Activated CD4-positive, alpha-beta T cell treated with anti-CD3 and anti-CD28 coated beads, Interleukin-2, Interleukin-6, amounts not matched to agents 100 ng/mL and 50 ng/mL, durations not matched to agents 16 hours and 8 hours (primary cell): Measurements from ENCODE around the gene SPG7.

Source experiments
- DNase-seq: peaks from one replicate; pipeline ENCODE4 v3.0.0-alpha.2; 2020

SPG7 gene

GRCh38 chr16:89522287-89522686 lies 14.1 kb downstream of the SPG7 start:
- no peak for DNase-seq

- no peak for DNase-seq
These were observed 15.6 kb downstream of the SPG7 start for GRCh38 chr16:89523680-89524344.

DNA sequence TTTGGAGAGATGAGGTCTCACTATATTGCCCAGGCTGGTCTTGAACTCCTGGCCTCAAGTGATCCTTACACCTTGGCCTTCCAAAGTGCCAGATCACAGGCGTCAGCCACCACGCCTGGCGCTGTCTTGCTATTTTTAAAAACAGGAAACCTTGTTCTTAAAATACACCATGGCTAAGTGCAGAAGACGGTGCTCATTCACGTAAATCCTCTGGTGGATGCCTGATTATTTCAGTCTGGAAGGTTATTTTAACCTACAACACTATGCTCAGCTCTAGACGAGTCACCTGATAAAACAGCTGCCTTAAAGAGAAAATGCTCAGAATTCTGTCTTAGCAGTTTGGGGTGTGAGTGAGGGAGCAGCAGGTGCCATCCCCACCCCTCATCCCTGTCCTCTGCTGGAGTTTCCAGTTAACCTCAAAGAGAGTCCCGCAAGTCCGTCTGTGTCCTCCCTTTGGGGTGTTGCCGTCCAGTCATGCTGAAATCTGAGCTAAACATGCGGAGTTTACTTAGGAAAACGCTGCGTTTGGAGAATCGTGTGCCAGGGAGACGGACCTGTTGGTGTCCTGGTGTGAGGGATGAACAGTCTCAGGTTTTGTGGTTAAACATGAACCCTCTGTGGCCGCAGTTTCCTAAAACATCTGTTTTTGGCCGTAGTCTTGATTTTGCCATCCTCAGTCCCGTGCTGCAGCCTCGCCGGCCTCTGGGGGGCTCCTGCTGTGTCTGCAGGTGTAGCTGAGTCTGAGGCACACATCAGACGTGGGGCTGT lies 17.1 kb downstream of the SPG7 start:
- DNase-seq, result no peak

DNA sequence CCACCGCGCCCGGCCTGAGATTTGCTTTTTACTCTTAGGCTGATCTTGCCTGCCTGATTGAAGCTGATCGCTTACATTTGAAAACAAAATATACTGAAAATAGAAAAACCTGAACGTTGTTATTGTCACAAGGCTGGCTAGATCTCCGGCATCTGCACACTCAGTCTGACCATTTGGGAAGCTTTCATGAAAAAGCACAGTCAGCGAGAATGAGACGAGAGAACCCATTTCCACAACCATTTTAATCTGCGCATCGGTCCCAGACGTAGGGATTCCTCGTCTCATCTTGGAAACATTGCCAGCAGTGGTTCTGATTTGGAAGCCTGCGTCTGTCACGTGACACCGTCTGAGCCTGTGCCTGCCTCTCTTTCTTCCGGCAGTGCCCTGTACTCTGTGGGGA lies 20.9 kb downstream of the SPG7 start:
- DNase-seq, result no peak

DNA sequence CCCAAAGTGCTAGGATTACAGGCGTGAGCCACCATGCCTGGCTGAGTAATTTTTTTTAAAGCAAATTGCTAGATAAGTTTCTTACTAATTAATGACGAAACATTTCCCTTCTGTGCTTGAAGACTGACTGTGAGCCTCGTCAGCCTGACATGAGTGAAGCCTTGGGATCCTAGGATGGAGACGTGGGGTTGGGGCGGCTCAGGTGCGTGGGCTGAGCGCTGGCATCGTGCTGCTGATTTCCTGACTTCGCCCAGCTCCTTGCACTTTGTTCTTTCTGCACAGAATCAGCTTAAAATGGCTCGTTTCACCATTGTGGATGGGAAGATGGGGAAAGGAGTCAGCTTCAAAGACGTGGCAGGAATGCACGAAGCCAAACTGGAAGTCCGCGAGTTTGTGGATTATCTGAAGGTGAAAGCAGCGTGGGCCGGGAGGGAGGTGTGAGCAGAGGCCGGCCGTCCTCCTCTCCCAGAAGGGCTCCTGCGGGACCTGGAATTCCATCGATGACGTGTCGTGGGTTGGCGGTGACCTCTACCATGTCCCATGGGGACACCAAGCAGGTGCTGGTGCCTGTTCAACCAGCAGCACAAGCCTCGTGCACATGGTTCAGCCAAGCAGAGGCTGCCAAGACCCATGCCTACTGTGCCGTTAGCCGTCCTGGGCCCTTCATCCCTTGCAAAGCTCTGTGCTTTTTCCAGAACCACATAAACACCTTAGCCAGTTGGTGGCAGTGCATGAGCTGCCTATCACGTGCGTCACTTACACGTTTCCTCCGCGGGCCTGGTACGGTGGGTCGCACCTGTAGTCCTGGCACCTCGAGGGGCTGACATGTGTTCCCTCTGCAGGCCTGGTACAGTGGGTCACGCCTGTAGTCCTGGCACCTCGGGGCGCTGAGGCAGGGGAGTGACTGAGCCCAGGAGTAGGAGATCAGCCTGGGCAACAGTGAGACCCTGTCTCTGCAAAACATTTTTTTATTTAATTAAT lies 22.5 kb downstream of the SPG7 start:
- DNase-seq, result no peak

GRCh38 chr16:89531821-89532526 lies 23.8 kb downstream of the SPG7 start:
- DNase-seq, result no peak

- peak; percentile 37 for DNase-seq
These were observed 26.1 kb downstream of the SPG7 start for GRCh38 chr16:89534252-89534756.

GRCh38 chr16:89536371-89536770 lies 28.2 kb downstream of the SPG7 start:
- DNase-seq, result no peak

DNA sequence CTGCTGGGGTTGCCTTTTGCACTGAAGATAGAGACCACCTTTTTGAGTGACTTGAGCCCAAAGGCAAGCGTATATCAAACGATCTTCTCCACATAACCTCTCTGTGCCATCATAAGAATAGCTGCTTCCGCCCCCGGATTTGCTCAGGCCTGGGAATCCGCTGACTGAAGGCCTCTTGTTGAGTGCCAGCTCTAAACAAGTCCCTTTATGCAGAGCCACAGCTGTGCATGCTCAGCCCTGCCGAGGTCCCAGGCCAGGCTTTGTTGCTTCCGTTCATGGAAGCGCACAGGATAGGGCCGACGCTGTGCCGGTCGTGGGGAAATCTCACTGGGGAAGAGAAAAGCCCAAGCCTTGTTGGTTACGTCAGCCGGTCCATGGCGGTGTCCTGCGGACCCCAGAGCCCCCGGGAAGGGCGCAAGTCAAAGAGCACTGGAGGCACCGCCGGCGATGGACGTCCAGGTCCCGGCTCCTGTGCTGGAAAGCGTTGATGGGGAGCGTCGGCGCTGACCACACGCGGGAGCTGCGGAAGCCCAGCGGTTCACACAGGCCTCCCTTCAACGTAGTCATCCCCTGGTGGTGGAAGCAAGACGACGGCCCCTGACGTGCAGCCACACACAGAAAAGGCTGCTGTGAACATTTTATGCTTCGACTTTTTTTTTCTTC lies 28.8 kb downstream of the SPG7 start:
- DNase-seq, result no peak

DNA sequence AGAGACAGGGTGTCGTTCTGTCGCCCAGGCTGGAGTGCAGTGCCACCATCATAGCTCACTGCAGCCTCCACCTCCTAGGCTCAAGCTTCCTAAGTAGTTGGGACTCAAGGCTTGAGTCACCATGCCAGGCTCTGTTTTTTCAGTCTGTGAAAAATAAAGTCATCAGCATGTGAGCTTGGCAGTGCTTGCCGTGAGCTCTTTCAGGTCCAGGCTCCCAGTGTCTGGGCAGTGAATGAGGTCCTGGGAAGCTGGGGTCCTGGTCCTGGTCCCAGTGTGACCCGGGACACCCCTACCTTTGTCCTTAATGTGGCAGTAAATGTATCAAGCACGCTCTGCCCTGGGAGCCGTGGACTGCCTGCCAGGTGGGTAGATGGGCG lies 29.3 kb downstream of the SPG7 start:
- no peak for DNase-seq

GRCh38 chr16:89538286-89538685 lies 30.1 kb downstream of the SPG7 start:
- no peak for DNase-seq

GRCh38 chr16:89540557-89540956 lies 32.4 kb downstream of the SPG7 start:
- DNase-seq, result no peak

DNA sequence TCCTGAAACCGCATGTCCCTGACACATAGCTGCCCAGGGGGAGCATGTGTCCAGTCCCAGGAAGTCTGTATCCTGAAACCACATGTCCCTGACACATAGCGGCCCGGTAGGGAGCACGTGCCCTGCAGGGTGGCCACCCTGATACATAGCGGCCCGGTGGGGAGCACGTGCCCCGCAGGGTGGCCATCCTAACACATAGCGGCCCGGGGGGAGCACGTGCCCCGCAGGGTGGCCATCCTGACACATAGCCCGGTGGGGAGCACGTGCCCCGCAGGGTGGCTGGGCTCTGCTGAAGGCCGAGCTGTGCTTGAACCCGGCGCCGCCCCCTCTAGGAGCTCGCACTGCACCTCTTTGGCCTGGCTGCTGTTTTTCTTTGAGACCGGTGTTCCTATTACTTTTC lies 33.6 kb downstream of the SPG7 start:
- DNase-seq, result no peak

- no peak for DNase-seq
These were observed 35.9 kb downstream of the SPG7 start for GRCh38 chr16:89544113-89544512.

DNA sequence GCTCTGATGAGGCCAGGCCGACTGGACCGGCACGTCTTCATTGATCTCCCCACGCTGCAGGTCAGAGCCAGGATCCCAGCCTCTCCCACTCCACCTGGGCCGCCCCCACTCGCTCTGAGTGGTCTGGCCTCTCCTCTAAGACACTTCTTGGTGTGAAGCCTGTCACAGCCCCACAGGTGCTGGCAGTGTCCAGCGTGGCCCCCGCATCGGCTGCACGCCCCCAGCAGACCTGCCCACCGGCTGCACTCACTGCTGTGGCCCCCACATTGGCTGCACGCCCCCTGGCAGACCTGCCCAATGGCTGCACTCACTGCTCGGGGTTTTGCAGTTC lies 36.5 kb downstream of the SPG7 start:
- DNase-seq, result no peak

GRCh38 chr16:89545044-89545830 lies 37.0 kb downstream of the SPG7 start:
- no peak for DNase-seq

- DNase-seq, result no peak
These were observed 37.8 kb downstream of the SPG7 start for GRCh38 chr16:89545831-89546574.

DNA sequence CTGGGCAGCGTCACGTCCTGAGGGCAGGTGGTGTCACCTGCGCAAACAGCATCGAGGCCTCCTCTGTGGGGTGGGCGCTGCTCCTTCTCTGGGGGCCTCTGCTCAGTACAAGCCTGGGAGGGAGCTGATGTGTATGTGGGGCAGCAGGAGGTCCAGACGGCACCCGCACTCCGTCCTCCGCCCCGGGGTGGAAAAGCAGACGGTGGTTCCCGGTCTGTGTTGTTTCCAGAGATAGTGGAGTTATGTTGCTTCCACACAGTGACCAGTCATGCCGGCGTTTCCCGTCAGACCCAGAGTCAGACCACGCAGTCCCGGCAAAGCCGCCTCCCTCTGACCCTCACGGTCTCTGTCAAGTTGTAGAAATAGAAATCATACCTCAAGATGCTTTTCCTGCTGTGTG lies 38.6 kb downstream of the SPG7 start:
- DNase-seq, result no peak

DNA sequence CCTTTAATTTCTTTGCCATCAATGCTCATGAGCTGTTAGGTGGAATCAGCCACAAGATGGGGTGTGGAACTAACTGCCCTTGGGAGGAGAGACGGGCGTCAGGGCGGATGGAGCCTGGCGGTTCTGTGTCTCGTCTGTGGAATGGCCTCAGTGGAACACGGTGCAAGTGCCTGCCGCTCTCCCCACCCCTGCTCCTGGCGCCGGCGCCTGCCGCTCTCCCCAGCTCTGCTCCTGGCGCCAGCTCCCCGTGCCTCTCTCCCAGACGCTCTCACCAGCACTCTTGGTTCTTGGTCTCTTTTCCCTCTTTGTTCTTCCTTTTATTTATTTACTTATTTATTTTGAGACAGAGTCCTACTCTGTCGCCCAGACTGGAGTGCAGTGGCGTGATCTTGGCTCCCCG lies 39.1 kb downstream of the SPG7 start:
- DNase-seq, result no peak

DNA sequence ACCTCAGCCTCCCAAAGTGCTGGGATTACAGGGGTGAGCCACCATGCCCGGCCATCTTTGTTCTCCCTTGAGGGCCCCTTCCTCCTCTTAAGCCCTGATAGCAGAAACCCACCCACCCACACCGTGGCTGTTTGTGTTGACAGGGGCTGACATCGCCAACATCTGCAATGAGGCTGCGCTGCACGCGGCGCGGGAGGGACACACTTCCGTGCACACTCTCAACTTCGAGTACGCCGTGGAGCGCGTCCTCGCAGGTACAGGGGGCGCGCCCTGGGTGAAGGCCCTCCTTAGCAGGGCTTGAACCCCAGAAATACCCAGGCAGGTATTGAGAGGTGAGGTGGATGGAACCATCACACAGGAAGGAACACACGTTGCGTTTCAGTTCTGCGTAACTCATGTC lies 39.7 kb downstream of the SPG7 start:
- DNase-seq, result no peak
